Measurements from ENCODE around the gene EVI2A. TPM values are rescaled to one million over a fixed set of nuclear protein-coding genes. Genes with fewer than 3 reads are reported as not detected.
"Not testable (repeated sequence)": the region's sequence is repeated elsewhere in the genome, so short reads cannot be mapped to it uniquely, and the experiment has no call there.

Gene EVI2A
- total RNA-seq, 1 donor from 2014 or later, result 2.9 TPM

DNA sequence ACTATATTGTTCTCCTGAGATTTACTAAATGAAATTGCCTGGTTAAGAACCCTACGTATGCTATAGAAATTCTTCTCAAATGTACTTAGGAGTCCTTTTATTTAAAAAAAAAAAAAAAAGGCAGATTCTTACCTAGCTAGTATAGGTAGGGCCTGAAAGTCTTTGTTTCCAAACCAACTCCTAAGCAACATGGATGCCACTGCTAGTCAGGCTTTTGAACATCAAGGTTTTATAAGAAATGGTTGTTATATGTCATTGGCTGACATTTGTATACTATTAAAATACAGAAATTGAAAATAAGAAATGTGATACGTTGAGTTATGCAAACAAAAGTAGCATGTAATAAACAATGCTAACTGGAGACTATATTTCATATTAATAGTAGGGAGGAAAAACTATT, 1.2 kb downstream of the EVI2A start:
- intact Hi-C loops (cut with micrococcal nuclease), result no loop called here
- Histone ChIP-seq H3K27ac (replicated peaks) (no peak overlapping the region), H3K36me3 (no peaks in the 10 kb centered on the region), H3K27me3 (ENCODE audit: low read depth) (no peaks in the 10 kb centered on the region), H3K9me3 (replicated peaks) (no peaks in the 10 kb centered on the region), H3K4me3 (peak overlapping the region; percentile 32), H3K4me1 (peaks cover 8% of the 10 kb centered on the region)
- TF ChIP-seq, protein P1, sequence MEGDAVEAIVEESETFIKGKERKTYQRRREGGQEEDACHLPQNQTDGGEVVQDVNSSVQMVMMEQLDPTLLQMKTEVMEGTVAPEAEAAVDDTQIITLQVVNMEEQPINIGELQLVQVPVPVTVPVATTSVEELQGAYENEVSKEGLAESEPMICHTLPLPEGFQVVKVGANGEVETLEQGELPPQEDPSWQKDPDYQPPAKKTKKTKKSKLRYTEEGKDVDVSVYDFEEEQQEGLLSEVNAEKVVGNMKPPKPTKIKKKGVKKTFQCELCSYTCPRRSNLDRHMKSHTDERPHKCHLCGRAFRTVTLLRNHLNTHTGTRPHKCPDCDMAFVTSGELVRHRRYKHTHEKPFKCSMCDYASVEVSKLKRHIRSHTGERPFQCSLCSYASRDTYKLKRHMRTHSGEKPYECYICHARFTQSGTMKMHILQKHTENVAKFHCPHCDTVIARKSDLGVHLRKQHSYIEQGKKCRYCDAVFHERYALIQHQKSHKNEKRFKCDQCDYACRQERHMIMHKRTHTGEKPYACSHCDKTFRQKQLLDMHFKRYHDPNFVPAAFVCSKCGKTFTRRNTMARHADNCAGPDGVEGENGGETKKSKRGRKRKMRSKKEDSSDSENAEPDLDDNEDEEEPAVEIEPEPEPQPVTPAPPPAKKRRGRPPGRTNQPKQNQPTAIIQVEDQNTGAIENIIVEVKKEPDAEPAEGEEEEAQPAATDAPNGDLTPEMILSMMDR (IDR thresholded peaks at IDR 0.05; ENCODE audit: borderline replicate concordance), result no peak
- no peak for DNase-seq

DNA sequence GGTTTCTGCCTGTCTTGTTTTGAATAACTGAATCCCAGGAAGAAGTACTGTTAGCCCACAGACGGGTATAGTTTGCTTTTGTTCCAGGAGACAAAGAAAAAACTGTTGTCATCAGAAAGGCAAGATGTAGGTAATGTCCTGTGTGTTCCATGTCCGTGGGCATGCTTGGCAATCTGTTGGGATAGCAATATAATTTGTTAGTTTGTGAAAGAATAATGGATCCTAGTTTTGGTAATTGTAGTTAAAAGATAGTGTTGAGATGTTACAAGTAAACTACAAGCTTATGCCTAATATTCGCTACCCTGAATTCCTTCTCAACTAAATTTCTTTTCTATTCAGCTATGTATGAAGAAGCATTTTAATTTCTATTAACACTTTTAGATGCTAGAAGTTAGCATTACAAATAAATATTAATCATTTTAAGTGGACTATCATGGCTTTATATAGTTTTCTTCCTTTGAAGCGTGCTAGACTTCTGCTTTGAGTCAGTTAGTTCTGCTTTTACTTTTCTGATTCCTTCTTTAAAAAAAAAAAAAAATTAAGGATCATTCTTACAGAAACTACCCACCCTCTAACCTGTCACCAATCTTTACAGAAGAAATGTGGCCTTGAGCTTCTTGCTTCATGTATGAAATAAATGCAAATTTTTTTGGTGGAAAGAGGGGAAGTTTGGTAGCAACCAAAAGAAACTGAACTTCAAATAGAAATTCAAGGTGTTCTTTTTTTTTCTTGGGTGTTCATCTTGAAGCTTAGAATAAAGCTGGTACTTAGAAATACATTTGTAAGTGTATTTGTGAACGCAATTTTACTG, 2.4 kb downstream of the EVI2A start:
- peak overlapping the region; percentile 67 for H3K27ac ChIP-seq (replicated peaks)
- TF ChIP-seq, protein P1 (IDR thresholded peaks at IDR 0.05; ENCODE audit: borderline replicate concordance), result no peak
- intact Hi-C loops (cut with micrococcal nuclease), result no loop called here

DNA sequence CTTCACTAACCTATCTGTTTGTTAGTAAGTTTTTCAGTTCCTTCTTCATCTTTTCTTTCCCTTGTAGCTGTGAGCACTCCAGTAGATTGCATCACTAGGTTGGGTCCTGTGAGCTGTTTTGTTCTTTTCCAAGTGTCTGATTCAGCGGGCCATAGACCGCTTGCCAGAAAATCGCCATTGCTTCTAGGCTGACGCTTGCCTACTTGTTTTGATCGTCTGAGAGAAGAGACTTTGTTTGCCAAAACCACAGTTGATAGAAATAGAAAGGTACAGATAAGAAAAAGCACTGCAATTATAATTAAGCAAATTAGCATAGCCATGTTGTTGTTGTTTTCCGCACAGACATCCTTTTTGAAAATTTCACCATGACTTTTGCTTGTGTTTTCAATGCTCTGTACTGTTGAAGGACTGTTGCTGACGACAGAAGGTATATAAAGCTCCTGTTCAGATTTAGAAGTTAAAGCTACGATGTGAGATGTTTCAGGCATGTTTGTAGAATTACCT, 3.1 kb downstream of the EVI2A start:
- intact Hi-C loops (cut with micrococcal nuclease), result no loop called here
- TF ChIP-seq, protein P1 (IDR thresholded peaks at IDR 0.05; ENCODE audit: borderline replicate concordance), result no peak
- Histone ChIP-seq H3K27ac (replicated peaks) (peak overlapping the region; percentile 67), H3K4me1 (peaks cover 8% of the 10 kb centered on the region), H3K9me3 (replicated peaks) (no peaks in the 10 kb centered on the region), H3K4me3 (peak overlapping the region; percentile 41), H3K27me3 (ENCODE audit: low read depth) (no peaks in the 10 kb centered on the region), H3K36me3 (no peaks in the 10 kb centered on the region)
- DNase-seq, result peak; percentile 40

More for the DNA sequence above, 2.4 kb downstream of the EVI2A start:
- H3K36me3 ChIP-seq, result no peaks in the 10 kb centered on the region
- H3K4me1 ChIP-seq, result peaks cover 8% of the 10 kb centered on the region
- peak overlapping the region; percentile 41 for H3K4me3 ChIP-seq
- no peaks in the 10 kb centered on the region for H3K27me3 ChIP-seq (ENCODE audit: low read depth)
- DNase-seq, result no peak
- H3K9me3 ChIP-seq (replicated peaks), result no peaks in the 10 kb centered on the region

DNA sequence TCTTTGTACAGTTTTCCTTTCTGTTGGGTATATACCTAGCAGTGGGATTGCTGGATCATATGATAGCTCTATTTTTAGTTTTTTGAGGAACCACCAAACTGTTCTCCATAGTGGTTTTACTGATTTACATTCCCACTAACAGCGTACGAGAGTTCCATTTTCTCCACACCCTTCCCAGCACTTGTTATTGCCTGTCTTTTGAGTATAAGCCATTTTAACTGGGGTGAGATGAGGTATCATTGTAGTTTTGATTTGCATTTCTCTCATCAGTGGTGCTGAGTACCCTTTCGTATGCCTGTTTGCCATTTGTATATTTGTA, 6.7 kb downstream of the EVI2A start:
- Histone ChIP-seq H3K27me3 (ENCODE audit: low read depth) (no peaks in the 10 kb centered on the region), H3K9me3 (replicated peaks) (no peaks in the 10 kb centered on the region), H3K4me3 (no peak overlapping the region), H3K36me3 (no peaks in the 10 kb centered on the region), H3K4me1 (peaks cover 8% of the 10 kb centered on the region), H3K27ac (replicated peaks) (no peak overlapping the region)
- TF ChIP-seq, protein P1 (IDR thresholded peaks at IDR 0.05; ENCODE audit: borderline replicate concordance), result no peak
- DNase-seq, result no peak
- intact Hi-C loops (cut with micrococcal nuclease), result no loop called here

DNA sequence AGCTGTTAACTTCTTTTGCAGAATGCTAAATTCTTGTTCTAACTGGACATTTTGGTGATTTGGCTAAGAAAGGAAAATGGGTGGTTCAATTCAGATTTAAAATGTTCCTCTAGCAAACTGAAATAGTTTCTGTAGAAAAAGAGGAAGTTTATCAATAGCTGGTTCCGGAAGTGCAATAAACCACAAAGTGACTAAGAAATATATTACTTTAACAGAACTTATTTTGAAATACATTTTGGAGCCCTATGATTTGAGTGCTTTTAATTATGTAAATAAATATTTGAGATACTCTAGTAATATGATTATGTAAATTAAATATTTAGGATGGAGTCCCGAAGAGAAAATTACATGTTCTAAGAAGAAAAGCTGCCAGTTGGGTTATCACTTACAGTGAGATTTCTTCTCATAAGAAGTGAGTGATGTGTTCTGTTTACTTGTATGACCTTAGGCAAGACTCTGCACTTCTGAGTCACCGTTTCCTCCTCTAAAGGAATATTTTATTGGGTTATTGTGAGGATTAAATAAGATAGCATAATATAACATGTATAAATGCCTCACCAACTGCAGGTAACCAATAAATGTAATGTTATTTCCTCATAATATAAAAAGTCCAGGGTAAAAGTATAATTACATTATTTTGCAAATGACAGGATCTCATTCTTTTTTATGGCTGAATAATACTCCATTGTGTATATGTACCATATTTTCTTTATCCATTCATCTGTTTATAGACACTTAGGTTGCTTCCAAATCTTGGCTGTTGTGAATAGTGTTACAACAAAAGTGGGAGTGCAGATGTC, 7.2 kb downstream of the EVI2A start, which contains the start of gene EVI2B:
Gene EVI2B (minus strand): TSS at position 73 of the 800 bp plus-strand sequence. CDS start 8,445 bp downstream, outside the sequence.
- no peak for DNase-seq
- peak within 1 kb of the TSS; percentile 7 for H3K4me3 ChIP-seq
- intact Hi-C loops (cut with micrococcal nuclease), result no loop called here
- H3K36me3 ChIP-seq, result no peaks in the 10 kb centered on the region
- H3K27me3 ChIP-seq (ENCODE audit: low read depth), result no peaks in the 10 kb centered on the region
- H3K4me1 ChIP-seq, result peaks cover 8% of the 10 kb centered on the region
- H3K9me3 ChIP-seq (replicated peaks), result no peaks in the 10 kb centered on the region
- H3K27ac ChIP-seq (replicated peaks), result peak within 1 kb of the TSS; percentile 26
- TF ChIP-seq, protein P1 (IDR thresholded peaks at IDR 0.05; ENCODE audit: borderline replicate concordance), result no peak

DNA sequence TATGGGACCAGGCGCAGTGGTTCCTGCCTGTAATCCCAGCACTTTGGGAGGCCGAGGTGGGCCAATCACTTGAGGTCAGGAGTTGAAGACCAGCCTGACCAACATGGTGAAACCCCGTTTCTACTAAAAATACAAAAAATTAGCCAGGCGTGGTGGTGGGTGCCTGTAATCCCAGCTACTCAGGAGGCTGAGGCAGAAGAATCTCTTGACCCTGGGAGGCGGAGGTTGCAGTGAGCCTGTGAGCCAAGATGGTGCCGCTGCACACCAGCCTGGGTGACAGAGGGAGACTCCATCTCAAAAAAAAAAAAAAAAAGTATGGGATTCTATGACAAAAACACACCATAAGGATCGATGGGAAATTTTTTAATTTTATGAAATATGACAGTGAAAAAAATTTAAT, 9.2 kb downstream of the EVI2A start:
- not testable (repeated sequence) for H3K27ac ChIP-seq (replicated peaks)

More for the DNA sequence above, 9.2 kb downstream of the EVI2A start:
- H3K36me3 ChIP-seq; H3K9me3 ChIP-seq (replicated peaks); intact Hi-C loops (cut with micrococcal nuclease); H3K27me3 ChIP-seq (ENCODE audit: low read depth); DNase-seq; H3K4me1 ChIP-seq: not testable (repeated sequence)
- peak overlapping the region; percentile 2 for H3K4me3 ChIP-seq
